H1 (cell line): ENCODE measurements around the gene COPA. TPM values are rescaled to one million over a fixed set of nuclear protein-coding genes. Genes with fewer than 3 reads are reported as not detected.

Experiments
- CTCF ChIA-PET: fragments of 300-600 bp; sonication (Branson Sonifier 250); formaldehyde crosslinking; loops from one replicate; lab custom pipeline; 2021; ENCODE audit not compliant: partially characterized antibody; lab: Charles Lee
- POLR2A ChIA-PET: fragments of 300-600 bp; sonication (Branson Sonifier 250); formaldehyde crosslinking; loops from one replicate; lab custom pipeline; 2021; ENCODE audit warnings: inconsistent platforms; ENCODE audit not compliant: partially characterized antibody; lab: Charles Lee
- DNase-seq, 2 experiments: peaks; one replicate each; pipeline versions ENCODE4 v3.0.0 to v3.0.0-alpha.2; 2010 to 2022; ENCODE audit warnings: low spot score in 2 of 2, low read depth in 1 of 2, mixed read lengths in 1 of 2
- FAIRE-seq: peaks from 2 replicates; lab custom pipeline; 2011; peaks lifted over from hg19 to GRCh38; lab: Jason Lieb, UNC
- H2AFZ ChIP-seq: 2 replicates; pipeline ENCODE4 v1.8.1; 2012; ENCODE audit warnings: low read length, inconsistent platforms
- H2AK5ac ChIP-seq: 2 replicates; pipeline ENCODE4 v1.6.1; 2013; ENCODE audit warnings: low read depth, low read length
- H2BK120ac ChIP-seq: replicated peaks from 2 replicates; pipeline ENCODE3; 2013; ENCODE audit warnings: low read depth, low read length, inconsistent platforms
- H2BK12ac ChIP-seq: 2 replicates; pipeline ENCODE4 v1.6.1; 2013; ENCODE audit warnings: low read depth, low read length
- H2BK15ac ChIP-seq: 2 replicates; pipeline ENCODE4 v1.6.1; 2013; ENCODE audit warnings: low read length
- H2BK20ac ChIP-seq: 2 replicates; pipeline ENCODE4 v1.6.1; 2013; ENCODE audit warnings: low read length
- H2BK5ac ChIP-seq: 2 replicates; pipeline ENCODE4 v1.6.1; 2013; ENCODE audit warnings: low read depth, low read length
- H3K14ac ChIP-seq: 2 replicates; pipeline ENCODE4 v1.6.1; 2013; ENCODE audit warnings: inconsistent platforms; ENCODE audit not compliant: insufficient read length
- H3K18ac ChIP-seq: 2 replicates; pipeline ENCODE4 v1.6.1; 2013; ENCODE audit warnings: low read length; ENCODE audit errors: extremely low read depth
- H3K23ac ChIP-seq: 2 replicates; pipeline ENCODE4 v1.6.1; 2013; ENCODE audit warnings: inconsistent platforms; ENCODE audit not compliant: insufficient read length
- H3K23me2 ChIP-seq: 2 replicates; pipeline ENCODE4 v1.6.1; 2013; ENCODE audit warnings: low read depth, low read length
- H3K27ac ChIP-seq: 2 replicates; pipeline ENCODE4 v1.6.1; 2011; ENCODE audit warnings: low read depth, low read length, inconsistent platforms
- H3K27me3 ChIP-seq, 4 experiments: replicated peaks in 1 of 4; 1 replicate in 1 of 4; 2 replicates in 3 of 4; pipeline versions ENCODE4 v1.6.1 to v1.8.1; 2011 to 2013; ENCODE audit warnings: low read length in 3 of 4, mild to moderate bottlenecking in 3 of 4, inconsistent platforms in 2 of 4, mixed read lengths in 2 of 4, moderate library complexity in 1 of 4; ENCODE audit not compliant: control insufficient read depth in 3 of 4, insufficient read depth in 3 of 4; ENCODE audit errors: extremely low read depth in 1 of 4
- H3K36me3 ChIP-seq, 4 experiments: 2 replicates each; pipeline versions ENCODE4 v1.6.1 to v1.8.1; 2011 to 2013; ENCODE audit warnings: mild to moderate bottlenecking in 4 of 4, low read length in 3 of 4, moderate library complexity in 2 of 4, control low read depth in 1 of 4, inconsistent platforms in 1 of 4; ENCODE audit not compliant: insufficient read depth in 4 of 4, control insufficient read depth in 2 of 4
- H3K4ac ChIP-seq: replicated peaks from 2 replicates; pipeline ENCODE3; 2013; ENCODE audit warnings: low read length, low read depth, mixed read lengths, inconsistent platforms; ENCODE audit not compliant: insufficient read length
- H3K4me1 ChIP-seq, 4 experiments: replicated peaks in 1 of 4; 1 replicate in 1 of 4; 2 replicates in 3 of 4; pipeline versions ENCODE4 v1.6.1 to v1.8.1; 2011 to 2013; ENCODE audit warnings: low read length in 3 of 4, inconsistent platforms in 2 of 4, mixed read lengths in 1 of 4; ENCODE audit not compliant: insufficient read depth in 4 of 4, control insufficient read depth in 3 of 4
- H3K4me2 ChIP-seq, 2 experiments: 2 replicates each; pipeline versions ENCODE4 v1.6.1 to v1.8.1; 2011 to 2013; ENCODE audit warnings: low read depth in 2 of 2, low read length in 2 of 2, control low read depth in 1 of 2, inconsistent platforms in 1 of 2, mild to moderate bottlenecking in 1 of 2; ENCODE audit not compliant: insufficient read depth in 1 of 2
- H3K4me3 ChIP-seq, 4 experiments: fragments of 200-600, 300-600 bp in 1 of 4; sonication (generic), shearing (Covaris generic), sonication (Bioruptor Twin) in 1 of 4; 2 replicates each; pipeline versions ENCODE4 v1.5.1 to v1.8.1; 2011 to 2016; ENCODE audit warnings: low read length in 4 of 4, low read depth in 3 of 4, control low read depth in 2 of 4, inconsistent platforms in 2 of 4, mild to moderate bottlenecking in 2 of 4, mixed read lengths in 1 of 4, moderate library complexity in 1 of 4; ENCODE audit not compliant: insufficient read depth in 2 of 4; ENCODE audit errors: extremely low read depth in 1 of 4
- H3K56ac ChIP-seq: replicated peaks from 2 replicates; pipeline ENCODE3; 2013; ENCODE audit warnings: low read depth, mild to moderate bottlenecking, mixed read lengths, low read length, inconsistent platforms; ENCODE audit not compliant: insufficient read length
- H3K79me1 ChIP-seq: 2 replicates; pipeline ENCODE4 v1.6.1; 2013; ENCODE audit warnings: low read depth, low read length, control low read depth
- H3K79me2 ChIP-seq, 2 experiments: 2 replicates each; pipeline versions ENCODE4 v1.6.1 to v1.8.1; 2012 to 2013; ENCODE audit warnings: low read length in 2 of 2, mild to moderate bottlenecking in 2 of 2, inconsistent platforms in 1 of 2; ENCODE audit not compliant: insufficient read depth in 2 of 2, control insufficient read depth in 1 of 2
- H3K9ac ChIP-seq, 4 experiments: replicated peaks in 1 of 4; 1 replicate in 1 of 4; 2 replicates in 3 of 4; pipeline versions ENCODE4 v1.6.1 to v1.8.1; 2011 to 2013; ENCODE audit warnings: low read depth in 3 of 4, low read length in 3 of 4, control low read depth in 2 of 4, mild to moderate bottlenecking in 2 of 4, moderate library complexity in 2 of 4, inconsistent platforms in 1 of 4; ENCODE audit errors: extremely low read depth in 1 of 4
- H3K9me3 ChIP-seq, 2 experiments: 2 replicates each; pipeline versions ENCODE4 v1.6.1 to v1.8.1; 2012 to 2013; ENCODE audit warnings: mild to moderate bottlenecking in 2 of 2, moderate library complexity in 2 of 2, control low read depth in 1 of 2, inconsistent platforms in 1 of 2, low read depth in 1 of 2, low read length in 1 of 2, mixed read lengths in 1 of 2; ENCODE audit not compliant: insufficient read depth in 2 of 2
- H4K20me1 ChIP-seq, 2 experiments: replicated peaks in 1 of 2; 2 replicates each; pipeline versions ENCODE3 to v1.8.1; 2011 to 2013; ENCODE audit warnings: inconsistent platforms in 2 of 2, low read length in 2 of 2, mild to moderate bottlenecking in 1 of 2; ENCODE audit not compliant: insufficient read depth in 2 of 2, control insufficient read depth in 1 of 2
- H4K5ac ChIP-seq: 2 replicates; pipeline ENCODE4 v1.6.1; 2013; ENCODE audit warnings: low read length, low read depth, mixed read lengths, inconsistent platforms; ENCODE audit not compliant: insufficient read length
- H4K8ac ChIP-seq: 2 replicates; pipeline ENCODE4 v1.8.0; 2013; ENCODE audit warnings: mild to moderate bottlenecking, moderate library complexity, low read length, inconsistent platforms; ENCODE audit not compliant: insufficient read depth; ENCODE audit errors: extremely low read depth
- H4K91ac ChIP-seq: replicated peaks from 2 replicates; pipeline ENCODE3; 2013; ENCODE audit warnings: low read length, mixed read lengths, inconsistent platforms; ENCODE audit not compliant: insufficient read length
- ASH2L ChIP-seq: fragments of 200-600, 300-600 bp; sonication (generic); IDR thresholded peaks from one replicate; pipeline ENCODE4 v1.7.1; 2017; ENCODE audit warnings: low read length
- BCL11A ChIP-seq, 2 experiments: IDR thresholded peaks; one replicate each; pipeline ENCODE4 v1.6.1; 2011; ENCODE audit warnings: low read depth in 2 of 2, low read length in 2 of 2, mild to moderate bottlenecking in 2 of 2
- CHD1 ChIP-seq: IDR thresholded peaks from 2 replicates; pipeline ENCODE4 v1.6.1; 2012; ENCODE audit warnings: low read depth, low read length, improper control_type of control experiment
- E2F6 ChIP-seq: IDR thresholded peaks from 2 replicates; pipeline ENCODE4 v1.6.1; 2012; ENCODE audit warnings: inconsistent platforms
- FOSL1 ChIP-seq: IDR thresholded peaks from 2 replicates; pipeline ENCODE4 v1.6.1; 2011; ENCODE audit warnings: mild to moderate bottlenecking, low read depth, low read length, moderate library complexity; ENCODE audit not compliant: insufficient read depth
- JUND ChIP-seq: IDR thresholded peaks from 2 replicates; pipeline ENCODE4 v1.6.1; 2011; ENCODE audit warnings: mild to moderate bottlenecking, improper control_type of control experiment, low read length
- PHF8 ChIP-seq: fragments of 200-600 bp; sonication (generic); conservative IDR thresholded peaks from 2 replicates; pipeline ENCODE4 v1.7.1; 2012; ENCODE audit warnings: low read depth, mild to moderate bottlenecking, inconsistent platforms, low read length, moderate library complexity
- POU5F1 ChIP-seq: IDR thresholded peaks from 2 replicates; pipeline ENCODE4 v1.6.1; 2011; ENCODE audit warnings: low read depth, mild to moderate bottlenecking, low read length, moderate library complexity
- RBBP5 ChIP-seq: IDR thresholded peaks from 2 replicates; pipeline ENCODE4 v1.7.1; 2012; ENCODE audit warnings: low read depth, mild to moderate bottlenecking, inconsistent platforms, low read length, moderate library complexity, borderline replicate concordance
- SIRT6 ChIP-seq: IDR thresholded peaks from one replicate; pipeline ENCODE4 v1.7.1; 2012; ENCODE audit warnings: low read length, inconsistent platforms
- SP4 ChIP-seq: IDR thresholded peaks from 2 replicates; pipeline ENCODE4 v1.6.1; 2012; ENCODE audit warnings: low read length, inconsistent platforms
- TAF1 ChIP-seq: IDR thresholded peaks from 2 replicates; pipeline ENCODE4 v1.6.1; 2011; ENCODE audit warnings: mild to moderate bottlenecking, low read depth, low read length
- TEAD4 ChIP-seq: IDR thresholded peaks from 2 replicates; pipeline ENCODE4 v1.6.1; 2012; ENCODE audit warnings: low read depth, low read length, inconsistent platforms, mixed read lengths
- ZNF274 ChIP-seq: IDR thresholded peaks from 2 replicates; pipeline ENCODE4 v1.7.0; 2012; ENCODE audit warnings: low read length, borderline replicate concordance; ENCODE audit errors: extremely low read depth
- WGBS, 2 experiments: shearing (Covaris generic) in 1 of 2; methylation state at CpG; one replicate each; pipeline versions ENCODE4 v1.1.6 to v1.1.7; 2013 to 2015; ENCODE audit warnings: low lambda C conversion rate in 2 of 2, mixed read lengths in 2 of 2, inconsistent platforms in 1 of 2, low coverage in 1 of 2, missing lambda C conversion rate in 1 of 2; ENCODE audit not compliant: insufficient replicate concordance in 2 of 2, insufficient coverage in 1 of 2, insufficient read length in 1 of 2; ENCODE audit errors: extremely low coverage in 1 of 2, missing lambda C conversion rate in 1 of 2; 5-methylcytosine and 5-hydroxymethylcytosine counted together
- polyA plus RNA-seq, 7 experiments: library from polyadenylated mRNA; depleted of rRNA in 3 of 7; stranded (reverse) in 5 of 7; unstranded in 2 of 7; fragments of >200 nt in 5 of 7; fragments of 200-250 nt in 2 of 7; gene quantifications; 1 replicate in 5 of 7; 2 replicates in 1 of 7; 4 replicates in 1 of 7; pipeline versions ENCODE4 v1.2.1 to v1.2.3, GENCODE V29; 2011 to 2013; ENCODE audit warnings: missing spikeins in 2 of 7, mixed read lengths in 2 of 7
- total RNA-seq: library from RNA; stranded (reverse); fragmentation: NEBNext Ultra II Directional; extraction: Animal tissue kit (Norgen Biotek cat#: 25700); gene quantifications from 2 replicates; pipeline ENCODE4 v1.2.1, GENCODE V29; 2021

COPA gene
- total and polyA plus RNA-seq, 2 of the 8 experiments (the other 6 are each of a cell fraction or from before 2014, with no cell fraction given), result 78.2 to 115 TPM

DNA sequence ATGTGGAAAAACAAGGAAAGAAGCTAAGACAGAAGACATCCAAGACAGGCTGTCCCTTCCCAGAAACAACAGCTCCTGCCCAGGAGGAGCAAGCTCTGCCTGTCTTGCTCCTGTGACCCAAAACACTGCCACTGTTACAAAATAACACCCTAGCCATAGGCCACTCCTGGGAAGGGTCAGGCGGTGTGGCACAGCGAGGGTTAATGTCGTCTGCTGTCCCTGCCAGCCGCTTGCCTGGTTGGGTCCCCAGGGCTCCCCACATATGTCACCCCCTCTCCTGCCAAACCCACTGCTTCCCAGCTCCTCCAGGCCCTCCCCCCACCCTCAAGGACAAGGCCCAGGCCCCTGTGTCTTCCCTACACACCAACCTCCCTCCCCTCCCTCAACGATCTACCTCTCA, 20.0 kb upstream of the COPA start:
- POLR2A ChIA-PET, result interaction anchor here (0.6 to 17.2 kb wide), 13 partner anchors 11 to 318 kb away, joined by 3 to 244 read pairs (median 5); partner anchors contain the start of genes DCAF8, PEX19 and VANGL2
- DNase-seq (no peak), FAIRE-seq (no peak)
- Histone ChIP-seq H3K56ac (no peak overlapping the region), H4K20me1 (no peaks in the 10 kb centered on the region), H3K79me1 (no peaks in the 10 kb centered on the region), H2AK5ac (no peak overlapping the region; the same call in 1 of the 2 replicates), H3K9me3 (no peaks in the 10 kb centered on the region), H2AFZ (no peak overlapping the region), H2BK15ac (no peak overlapping the region; the same call in 1 of the 2 replicates), H2BK12ac (peak overlapping the region; percentile 97), H2BK20ac (0 out of 2 replicates have a peak overlapping the region, but pooled peaks have one; percentile 73), H3K9ac (no peak overlapping the region), H3K4me1 (peaks cover 3 to 8% (median 4%) of the 10 kb centered on the region in 4 experiments; a peak in 6 of 7 replicates), H3K4ac (peak overlapping the region; percentile 83), H4K91ac (peak overlapping the region; percentile 67), H3K4me2 (no peak overlapping the region), H3K27ac (no peak overlapping the region), H2BK5ac (peak overlapping the region; percentile 95; the same call in 1 of the 2 replicates), H3K23me2 (0 out of 2 replicates have a peak, but pooled peaks cover 1% of the 10 kb centered on the region), H4K5ac (peak overlapping the region; percentile 59), H3K4me3 (no peak overlapping the region), H4K8ac (no peak overlapping the region; the same call in 1 of the 2 replicates), H3K18ac (peak overlapping the region; percentile 33; the same call in 1 of the 2 replicates), H2BK120ac (peak overlapping the region; percentile 18), H3K27me3 (no peaks in the 10 kb centered on the region), H3K23ac (no peak overlapping the region), H3K14ac (no peak overlapping the region), H3K36me3 (peaks cover 2 to 8% (median 6%) of the 10 kb centered on the region in 4 experiments; a peak in 6 of 8 replicates), H3K79me2 (no peaks in the 10 kb centered on the region)
- CTCF ChIA-PET, result interaction anchor here (0.5 to 26.0 kb wide), 11 partner anchors 10 to 109 kb away, joined by 3 to 683 read pairs (median 4); no protein-coding TSS in a partner anchor
- WGBS, 2 experiments, result 83% methylated on average over 5 of the region's 5 CpGs; no CpG with 5 or more reads in 1 of the 2 experiments
- TF ChIP-seq PHF8 (no peak), POU5F1 (no peak), CHD1 (no peak), TAF1 (no peak), ZNF274 (no peak), RBBP5 (no peak), JUND (no peak), ASH2L (no peak), BCL11A (IDR thresholded peaks at IDR 0.05; ENCODE audit: low read depth in 2 of 2, low read length in 2 of 2) (no peak), SP4 (no peak), FOSL1 (no peak), SIRT6 (no peak), E2F6 (no peak), TEAD4 (no peak)
